ENCODE data around the gene PLCD3.

DNA sequence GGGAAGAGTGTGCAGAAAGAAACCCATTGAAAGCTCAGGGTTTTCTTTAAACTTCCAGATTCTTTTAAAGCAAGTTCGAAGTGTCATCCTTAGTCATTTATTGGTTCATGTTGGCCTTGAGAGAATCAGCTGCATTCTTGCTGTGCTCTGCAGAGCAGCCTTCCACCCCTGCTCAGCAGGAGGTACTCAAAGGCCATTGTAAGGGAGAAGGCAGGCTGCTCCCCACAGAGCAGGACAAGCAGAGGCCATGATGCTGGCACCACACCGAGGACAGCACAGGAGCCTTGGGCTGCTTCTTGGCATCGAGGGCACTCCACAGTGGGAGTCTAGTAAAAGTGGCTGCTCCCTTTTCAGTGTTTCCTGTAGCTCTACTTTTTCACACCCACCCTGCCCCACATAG is 41.6 kb downstream of the PLCD3 start:
- TF ChIP-seq, protein P1, sequence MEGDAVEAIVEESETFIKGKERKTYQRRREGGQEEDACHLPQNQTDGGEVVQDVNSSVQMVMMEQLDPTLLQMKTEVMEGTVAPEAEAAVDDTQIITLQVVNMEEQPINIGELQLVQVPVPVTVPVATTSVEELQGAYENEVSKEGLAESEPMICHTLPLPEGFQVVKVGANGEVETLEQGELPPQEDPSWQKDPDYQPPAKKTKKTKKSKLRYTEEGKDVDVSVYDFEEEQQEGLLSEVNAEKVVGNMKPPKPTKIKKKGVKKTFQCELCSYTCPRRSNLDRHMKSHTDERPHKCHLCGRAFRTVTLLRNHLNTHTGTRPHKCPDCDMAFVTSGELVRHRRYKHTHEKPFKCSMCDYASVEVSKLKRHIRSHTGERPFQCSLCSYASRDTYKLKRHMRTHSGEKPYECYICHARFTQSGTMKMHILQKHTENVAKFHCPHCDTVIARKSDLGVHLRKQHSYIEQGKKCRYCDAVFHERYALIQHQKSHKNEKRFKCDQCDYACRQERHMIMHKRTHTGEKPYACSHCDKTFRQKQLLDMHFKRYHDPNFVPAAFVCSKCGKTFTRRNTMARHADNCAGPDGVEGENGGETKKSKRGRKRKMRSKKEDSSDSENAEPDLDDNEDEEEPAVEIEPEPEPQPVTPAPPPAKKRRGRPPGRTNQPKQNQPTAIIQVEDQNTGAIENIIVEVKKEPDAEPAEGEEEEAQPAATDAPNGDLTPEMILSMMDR (optimal IDR thresholded peaks at IDR 0.05 in 1 of 3, IDR thresholded peaks at IDR 0.05 in 1 of 3, conservative IDR thresholded peaks at IDR 0.05 in 1 of 3; ENCODE audit: extremely low read depth in 1 of 3, insufficient read depth in 2 of 3, low read length in 3 of 3) = no peak
- no peak for TF ChIP-seq EZH2 (IDR thresholded peaks at IDR 0.05; ENCODE audit: low read length)
